HepG2 (cell line): ENCODE data around the gene NT5C3B. TPM values are rescaled to one million over a fixed set of nuclear protein-coding genes. Genes with fewer than 3 reads are reported as not detected.

Experiments
- ATAC-seq: fragments of 200-7000 bp; cut with Tn5 transposase; 3 replicates; pipeline ENCODE4 v1.9.1; 2020; ENCODE audit warnings: mild to moderate bottlenecking, moderate library complexity
- BruUV-seq: library from RNA; stranded (reverse); fragments of 400-500 nt; replicated peaks from 2 replicates; lab custom pipeline; 2021; lab: Mats Ljungman, UMichigan
- CTCF ChIA-PET: fragments of 300-600 bp; formaldehyde crosslinking; extraction: SDS; loops from one replicate; lab custom pipeline; 2021; ENCODE audit warnings: low total read pairs, inconsistent platforms, low intra/inter-chr PET ratio; lab: Yijun Ruan, JAX
- POLR2A ChIA-PET: fragments of 350-600 bp; sonication (Branson Sonifier 250); formaldehyde crosslinking; loops from one replicate; lab custom pipeline; 2020; ENCODE audit warnings: antibody characterized with exemption, inconsistent platforms; lab: Yijun Ruan, JAX
- DNase-seq: peaks from one replicate; pipeline ENCODE4 v3.0.0-alpha.2; 2015; ENCODE audit warnings: low spot score
- FAIRE-seq: peaks from 3 replicates; lab custom pipeline; 2011; peaks lifted over from hg19 to GRCh38; lab: Jason Lieb, UNC
- H2AFZ ChIP-seq: one replicate; pipeline ENCODE4 v1.6.1; 2011; ENCODE audit warnings: low read length, inconsistent platforms
- H3K27ac ChIP-seq: fragments of 300-600 bp; 3 replicates; pipeline ENCODE4 v1.8.0; 2011; ENCODE audit warnings: mixed run types, mild to moderate bottlenecking, mixed read lengths, low read length, inconsistent platforms; ENCODE audit not compliant: insufficient read depth; ENCODE audit errors: extremely low read length
- H3K27me3 ChIP-seq, 2 experiments: fragments of 200-600 bp in 1 of 2; 2 replicates in 1 of 2; 3 replicates in 1 of 2; pipeline versions ENCODE4 v1.6.0 to v1.8.0; 2011; ENCODE audit warnings: low read length in 2 of 2, mild to moderate bottlenecking in 2 of 2, moderate library complexity in 2 of 2, inconsistent platforms in 1 of 2; ENCODE audit not compliant: insufficient read depth in 2 of 2, control insufficient read depth in 1 of 2
- H3K36me3 ChIP-seq, 2 experiments: fragments of 200-600 bp in 1 of 2; replicated peaks in 1 of 2; 2 replicates in 1 of 2; 3 replicates in 1 of 2; pipeline versions ENCODE4 v1.5.1 to v1.8.0; 2011; ENCODE audit warnings: low read length in 2 of 2, inconsistent platforms in 1 of 2; ENCODE audit not compliant: insufficient read depth in 2 of 2, control insufficient read depth in 1 of 2
- H3K4me1 ChIP-seq: 2 replicates; pipeline ENCODE4 v1.5.1; 2012; ENCODE audit warnings: low read length, inconsistent platforms; ENCODE audit not compliant: insufficient read depth
- H3K4me2 ChIP-seq: 2 replicates; pipeline ENCODE4 v1.6.0; 2011; ENCODE audit warnings: low read depth, low read length, inconsistent platforms
- H3K4me3 ChIP-seq, 3 experiments: fragments of 200-600 bp in 1 of 3; sonication (generic), shearing (Covaris generic) in 1 of 3; replicated peaks in 1 of 3; 2 replicates each; pipeline ENCODE4 v1.5.1; 2011 to 2016; ENCODE audit warnings: low read length in 3 of 3, inconsistent platforms in 2 of 3, low read depth in 2 of 3, mild to moderate bottlenecking in 2 of 3, control low read depth in 1 of 3, mixed read lengths in 1 of 3; ENCODE audit not compliant: insufficient read depth in 1 of 3
- H3K79me2 ChIP-seq: one replicate; pipeline ENCODE4 v1.6.1; 2011; ENCODE audit warnings: low read length, inconsistent platforms; ENCODE audit not compliant: insufficient read depth
- H3K9ac ChIP-seq: 2 replicates; pipeline ENCODE4 v1.6.0; 2011; ENCODE audit warnings: mild to moderate bottlenecking, low read depth, low read length, inconsistent platforms; ENCODE audit not compliant: insufficient read depth
- H3K9me3 ChIP-seq: 2 replicates; pipeline ENCODE4 v1.5.1; 2012; ENCODE audit warnings: mild to moderate bottlenecking, low read length
- H4K20me1 ChIP-seq: 2 replicates; pipeline ENCODE4 v1.6.0; 2011; ENCODE audit warnings: inconsistent platforms, mild to moderate bottlenecking, low read length, moderate library complexity; ENCODE audit not compliant: insufficient read depth
- BCLAF1 ChIP-seq: fragments of 450-650 bp; IDR thresholded peaks from 2 replicates; pipeline ENCODE4 v1.6.1; 2017; ENCODE audit warnings: mild to moderate bottlenecking
- ELK4 ChIP-seq: sonication (generic); formaldehyde crosslinking; IDR thresholded peaks from 2 replicates; pipeline ENCODE4 v1.9.0; 2021; ENCODE audit warnings: missing genetic modification reagents, borderline replicate concordance
- PHF8 ChIP-seq: sonication (generic); formaldehyde crosslinking; IDR thresholded peaks from 2 replicates; pipeline ENCODE4 v1.5.0; 2020; ENCODE audit warnings: missing genetic modification reagents
- POLR2A ChIP-seq, 2 experiments: IDR thresholded peaks; 2 replicates each; pipeline ENCODE4 v1.6.1; 2011; ENCODE audit warnings: low read depth in 2 of 2, low read length in 2 of 2, mild to moderate bottlenecking in 1 of 2, moderate library complexity in 1 of 2; ENCODE audit not compliant: insufficient read depth in 1 of 2
- PRDM15 ChIP-seq: sonication (generic); formaldehyde crosslinking; IDR thresholded peaks from 2 replicates; pipeline ENCODE4 v1.4.0; 2020; ENCODE audit warnings: missing genetic modification reagents
- TRIM24 ChIP-seq: sonication (generic); formaldehyde crosslinking; IDR thresholded peaks from 2 replicates; pipeline ENCODE4 v1.8.0; 2022; ENCODE audit warnings: mild to moderate bottlenecking, missing genetic modification reagents
- ZBTB44 ChIP-seq: sonication (generic); formaldehyde crosslinking; IDR thresholded peaks from 2 replicates; pipeline ENCODE4 v1.4.0; 2020; ENCODE audit warnings: missing genetic modification reagents
- ZNF232 ChIP-seq: sonication (generic); formaldehyde crosslinking; IDR thresholded peaks from 2 replicates; pipeline ENCODE4 v1.4.0; 2020; ENCODE audit warnings: missing genetic modification reagents, borderline replicate concordance
- ZNF501 ChIP-seq: sonication (generic); formaldehyde crosslinking; IDR thresholded peaks from 2 replicates; pipeline ENCODE4 v1.5.1; 2020; ENCODE audit warnings: mild to moderate bottlenecking, moderate library complexity, missing genetic modification reagents
- ZNF772 ChIP-seq: sonication (generic); formaldehyde crosslinking; IDR thresholded peaks from 2 replicates; pipeline ENCODE4 v1.5.0; 2020; ENCODE audit warnings: mild to moderate bottlenecking, missing genetic modification reagents
- WGBS: methylation state at CpG from one replicate; pipeline ENCODE4 v1.1.6; 2017; ENCODE audit warnings: low lambda C conversion rate; 5-methylcytosine and 5-hydroxymethylcytosine counted together
- in situ Hi-C: cut with HindIII; loops from 2 replicates; pipeline ENCODE4 v1.10.0; 2017; ENCODE audit warnings: low pct_unique_long_range_greater_than_20kb; ENCODE audit not compliant: extremely low pct_ligation_motif_present
- intact Hi-C: fragments of 100-400 bp; cut with micrococcal nuclease; formaldehyde crosslinking; loops from one replicate; pipeline ENCODE4 v1.10.0; 2022; ENCODE audit not compliant: unreplicated experiment
- polyA plus RNA-seq, 8 experiments: library from polyadenylated mRNA; depleted of rRNA in 3 of 8; stranded (reverse) in 7 of 8; unstranded in 1 of 8; fragments of >200 nt; fragmentation: Illumina TruSeq in 4 of 8; extraction: Trizol in 4 of 8; gene quantifications; 2 replicates each; pipeline versions ENCODE4 v1.2.1 to v1.2.3, GENCODE V29; 2011 to 2016; ENCODE audit warnings: low read depth in 4 of 8, missing spikeins in 1 of 8, mixed read lengths in 1 of 8; ENCODE audit not compliant: insufficient read depth in 1 of 8
- total RNA-seq, 5 experiments: library from RNA; depleted of rRNA; stranded (reverse); fragments of >200 nt; fragmentation: Illumina TruSeq; extraction: Trizol; gene quantifications; 2 replicates each; pipeline ENCODE4 v1.2.3, GENCODE V29; 2016; ENCODE audit warnings: low read depth in 1 of 5

NT5C3B gene
- total and polyA plus RNA-seq, 2 of the 13 experiments (the other 11 are each of a cell fraction or from before 2014, with no cell fraction given) = 104 to 126 TPM

GRCh38 chr17:41810659-41811548 lies 25.1 kb downstream of the NT5C3B start (continued):
- peak in 1 of 2 experiments; percentile 27; a peak in 1 of 4 replicates for TF ChIP-seq POLR2A (IDR thresholded peaks at IDR 0.05; ENCODE audit: insufficient read depth in 1 of 2, low read depth in 2 of 2, low read length in 2 of 2)

- 93% methylated on average over 8 of the region's 8 CpGs for WGBS
- TF ChIP-seq ZBTB44 (CRISPR knock-in tag) = no peak
- no peak for TF ChIP-seq ZNF501 (CRISPR knock-in tag)
- TF ChIP-seq PRDM15 (CRISPR knock-in tag) = no peak
- TF ChIP-seq PHF8 (CRISPR knock-in tag) = 0 out of 2 replicates have a peak, but pooled peaks have one; percentile 17
- TF ChIP-seq BCLAF1 = no peak
- TF ChIP-seq TRIM24 (CRISPR knock-in tag) = no peak
- TF ChIP-seq ZNF772 (CRISPR knock-in tag) = no peak
- TF ChIP-seq ZNF232 (CRISPR knock-in tag) = no peak
- no peak for TF ChIP-seq ELK4 (CRISPR knock-in tag)
Observed at GRCh38 chr17:41806685-41807445, 29.2 kb downstream of the NT5C3B start.

More at GRCh38 chr17:41806685-41807445, 29.2 kb downstream of the NT5C3B start:
- no peak for FAIRE-seq
- H4K20me1 ChIP-seq = no peaks in the 10 kb centered on the region
- peaks cover 36% of the 10 kb centered on the region for H3K4me1 ChIP-seq
- no peaks in the 10 kb centered on the region for H3K27me3 ChIP-seq
- H3K27ac ChIP-seq = no peak overlapping the region
- ChIA-PET CTCF (no interaction called here), POLR2A (interaction anchor here (0.7 to 1.1 kb wide), 2 partner anchors 21 to 29 kb away, joined by 3 read pairs; partner anchors contain the start of gene JUP)
- H3K4me2 ChIP-seq = no peak overlapping the region
- H2AFZ ChIP-seq = no peak overlapping the region
- H3K79me2 ChIP-seq = peaks cover 16% of the 10 kb centered on the region
- ATAC-seq = no peak
- no peaks in the 10 kb centered on the region for H3K9me3 ChIP-seq
- no peak for DNase-seq
- in situ Hi-C loops (no loop called here), intact Hi-C loops (no loop called here)
- H3K9ac ChIP-seq = no peak overlapping the region
- H3K4me3 ChIP-seq = no peak overlapping the region
- H3K36me3 ChIP-seq = peaks cover 8% of the 10 kb centered on the region in 2 experiments; a peak in 2 of 5 replicates
- BruUV-seq = no TSS peak
